Right lobe of liver (tissue), 6 donors: ENCODE measurements around the gene GLIS2. TPM values are rescaled to one million over a fixed set of nuclear protein-coding genes. Genes with fewer than 3 reads are reported as not detected.
A peak's percentile ranks its signal among the peaks of the same experiment; 100 is the strongest.

ENCODE experiments used
- ATAC-seq, 4 donors: fragments of 200-7000 bp; cut with Tn5 transposase; one replicate each; pipeline ENCODE4 v1.9.1; 2020; ENCODE audit warnings: mild to moderate bottlenecking in 4 of 4, moderate library complexity in 4 of 4
- DNase-seq, 3 donors: peaks; one replicate each; pipeline ENCODE4 v3.0.0-alpha.2; 2020
- H3K27ac ChIP-seq, 3 donors: fragments of 200-600 bp; one replicate each; pipeline ENCODE4 v1.8.0; 2022
- H3K27me3 ChIP-seq, 2 donors: fragments of 200-600 bp; one replicate each; pipeline ENCODE4 v1.8.0; 2022
- H3K36me3 ChIP-seq, 4 donors: fragments of 200-600 bp; sonication (generic) in 1 of 4; one replicate each; pipeline versions ENCODE4 v1.5.1 to v1.8.0; 2017 to 2022; ENCODE audit warnings: control low read depth in 1 of 4
- H3K4me1 ChIP-seq, 4 donors: fragments of 200-600 bp; sonication (generic) in 1 of 4; one replicate each; pipeline versions ENCODE4 v1.5.1 to v1.8.0; 2017 to 2022; ENCODE audit warnings: control low read depth in 1 of 4
- H3K4me3 ChIP-seq, 3 donors: fragments of 200-600 bp; one replicate each; pipeline ENCODE4 v1.8.0; 2022
- H3K9me3 ChIP-seq, 4 donors: fragments of 200-600 bp; sonication (generic) in 1 of 4; one replicate each; pipeline versions ENCODE4 v1.5.1 to v1.8.0; 2017 to 2022; ENCODE audit warnings: control low read depth in 1 of 4
- CTCF ChIP-seq, 4 donors: fragments of 200-600 bp in 3 of 4; fragments of 450-650 bp in 1 of 4; IDR thresholded peaks; one replicate each; pipeline versions ENCODE4 v1.5.1 to v1.8.0; 2016 to 2022; ENCODE audit warnings: antibody characterized with exemption in 4 of 4, mild to moderate bottlenecking in 2 of 4
- POLR2A ChIP-seq: fragments of 450-650 bp; IDR thresholded peaks from one replicate; pipeline ENCODE4 v1.6.1; 2017; ENCODE audit warnings: antibody characterized with exemption, mild to moderate bottlenecking
- WGBS: methylation state at CpG from one replicate; pipeline ENCODE4 v1.1.6; 2018; ENCODE audit warnings: low coverage, low lambda C conversion rate; ENCODE audit not compliant: insufficient coverage; ENCODE audit errors: missing lambda C conversion rate; 5-methylcytosine and 5-hydroxymethylcytosine counted together
- intact Hi-C, 2 donors: fragments of 100-400 bp; cut with DNase I; formaldehyde crosslinking; loops; one replicate each; pipeline versions ENCODE4 v1.11.2 to v1.14.1; 2022
- long read RNA-seq: library from polyadenylated mRNA; unstranded; transcript quantifications from one replicate; pipeline ENCODE4 v2.0.0, GENCODE V29; 2019
- total RNA-seq, 6 experiments: library from RNA; depleted of rRNA in 2 of 6; stranded (reverse); fragments of >200 nt in 2 of 6; fragmentation: NEBNext Ultra II Directional in 3 of 6; extraction: Animal tissue kit (Norgen Biotek cat#: 25700) in 3 of 6; gene quantifications; one replicate each; pipeline versions ENCODE4 v1.1.0 to v1.2.4, GENCODE V29; 2016 to 2023
- donor health status: DM: no; HTN: yes; CAD: no.
- donor health status: DM: no; HTN: no; CAD: no.
- donor health status: DM: no; HTN: no; CAD: no.
- donor health status: DM: no; HTN: yes; CAD: no.
- donor health status: DM: no; HTN: yes; CAD: no.

Gene GLIS2
- total RNA-seq, result 1 to 10 TPM in 5 of 6 experiments, under 1 TPM in 1; 0.79 to 2.6 (median 1.4) TPM
- long read RNA-seq, result 0 reads

- no peak for DNase-seq
- ATAC-seq, result peak; percentile 49 to 68 (median 56)
- intact Hi-C loops, result no loop called here
- Histone ChIP-seq H3K4me1 (peaks cover 0 to 35% (median 7%) of the 10 kb centered on the region in 4 donors), H3K27ac (peak within 1 kb of the TSS; percentile 43 to 47 (median 45)), H3K4me3 (peak within 1 kb of the TSS; percentile 31 to 56 (median 49)), H3K36me3 (no peaks in the 10 kb centered on the region), H3K27me3 (no peaks in the 10 kb centered on the region), H3K9me3 (no peaks in the 10 kb centered on the region)
- 0% methylated on average over 15 of the region's 115 CpGs for WGBS
- TF ChIP-seq POLR2A (peak; percentile 40), CTCF (IDR thresholded peaks at IDR 0.05) (no peak)
These were observed at the start of gene GLIS2 for GRCh38 chr16:4315186-4316107. Gene GLIS2 (plus strand): TSS chr16:4316067. CDS start chr16:4332281, 16,214 bp downstream.

- Histone ChIP-seq H3K36me3 (peaks cover 0 to 9% (median 0%) of the 10 kb centered on the region in 4 donors), H3K4me1 (peaks cover 0 to 7% (median 3%) of the 10 kb centered on the region in 4 donors), H3K27ac (no peak overlapping the region), H3K4me3 (no peak overlapping the region), H3K27me3 (no peaks in the 10 kb centered on the region), H3K9me3 (no peaks in the 10 kb centered on the region)
- DNase-seq, result no peak
- ATAC-seq, result no peak
- WGBS, result 97% methylated on average over 6 of the region's 6 CpGs
- intact Hi-C loops, result loop anchor here in 1 of 2 donors (10.0 kb wide), 1 partner anchor 282 kb away; no protein-coding TSS in a partner anchor
- no peak for TF ChIP-seq POLR2A
These were observed 49.5 kb upstream of the GLIS2 start for GRCh38 chr16:4266372-4266771.

GRCh38 chr16:4270091-4270490 is 45.8 kb upstream of the GLIS2 start:
- DNase-seq (no peak), ATAC-seq (no peak)
- Histone ChIP-seq H3K4me3 (no peak overlapping the region), H3K4me1 (peaks cover 0 to 7% (median 3%) of the 10 kb centered on the region in 4 donors), H3K27me3 (no peaks in the 10 kb centered on the region), H3K27ac (no peak overlapping the region), H3K9me3 (no peaks in the 10 kb centered on the region), H3K36me3 (no peaks in the 10 kb centered on the region)
- WGBS, result 73% methylated on average over 3 of the region's 5 CpGs
- intact Hi-C loops, result no loop called here
- TF ChIP-seq CTCF (IDR thresholded peaks at IDR 0.05) (no peak), POLR2A (no peak)

- TF ChIP-seq POLR2A (no peak), CTCF (IDR thresholded peaks at IDR 0.05) (no peak)
- 92% methylated on average over 2 of the region's 7 CpGs for WGBS
- DNase-seq (no peak), ATAC-seq (no peak)
- no peaks in the 10 kb centered on the region for H3K9me3 ChIP-seq
- no peaks in the 10 kb centered on the region for H3K27me3 ChIP-seq
- no peaks in the 10 kb centered on the region for H3K36me3 ChIP-seq
- no peak overlapping the region for H3K27ac ChIP-seq
- intact Hi-C loops, result no loop called here
- H3K4me1 ChIP-seq, result peaks cover 0 to 7% (median 3%) of the 10 kb centered on the region in 4 donors
- H3K4me3 ChIP-seq, result peak overlapping the region in 2 of 3 donors; percentile 83 to 91
These were observed 45.3 kb upstream of the GLIS2 start for GRCh38 chr16:4270595-4270994.
